ENCODE measurements around the gene SPEM1. TPM values are rescaled to one million over a fixed set of nuclear protein-coding genes. Genes with fewer than 3 reads are reported as not detected.

Gene SPEM1
- total RNA-seq, 1 experiment from 2014 or later, result 0.33 TPM

DNA sequence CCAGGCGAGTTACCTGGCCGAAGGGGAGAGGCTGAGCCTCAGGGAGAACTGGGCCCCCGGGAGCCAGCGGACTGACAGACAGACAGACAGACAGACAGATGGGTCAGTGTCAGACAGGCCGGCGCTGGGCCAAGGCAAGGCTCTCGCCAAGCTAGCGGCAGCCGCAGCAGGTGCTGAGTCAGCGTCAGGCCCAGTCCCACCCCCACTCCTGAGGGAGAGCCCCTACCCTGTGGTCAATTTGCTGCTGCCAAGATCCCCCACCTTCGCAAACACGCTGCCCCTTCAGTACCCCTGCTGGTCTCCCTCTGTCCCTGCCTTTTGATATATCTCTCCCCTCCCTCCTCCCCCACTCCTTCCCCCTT, 20.7 kb downstream of the SPEM1 start:
- H4K91ac ChIP-seq (ENCODE audit: insufficient read length, low read depth, low read length), result no peak overlapping the region
- H2BK120ac ChIP-seq (ENCODE audit: low read depth, low read length, poor library complexity, severe bottlenecking), result no peak overlapping the region
- no peaks in the 10 kb centered on the region; a peak in 1 of 5 replicates for H3K9me3 Mint-ChIP-seq
- H2BK5ac ChIP-seq (ENCODE audit: insufficient read length, low read length), result no peak overlapping the region
- no peak overlapping the region for H4K5ac ChIP-seq (ENCODE audit: insufficient read length, low read depth, low read length)
- TF ChIP-seq, protein P1, sequence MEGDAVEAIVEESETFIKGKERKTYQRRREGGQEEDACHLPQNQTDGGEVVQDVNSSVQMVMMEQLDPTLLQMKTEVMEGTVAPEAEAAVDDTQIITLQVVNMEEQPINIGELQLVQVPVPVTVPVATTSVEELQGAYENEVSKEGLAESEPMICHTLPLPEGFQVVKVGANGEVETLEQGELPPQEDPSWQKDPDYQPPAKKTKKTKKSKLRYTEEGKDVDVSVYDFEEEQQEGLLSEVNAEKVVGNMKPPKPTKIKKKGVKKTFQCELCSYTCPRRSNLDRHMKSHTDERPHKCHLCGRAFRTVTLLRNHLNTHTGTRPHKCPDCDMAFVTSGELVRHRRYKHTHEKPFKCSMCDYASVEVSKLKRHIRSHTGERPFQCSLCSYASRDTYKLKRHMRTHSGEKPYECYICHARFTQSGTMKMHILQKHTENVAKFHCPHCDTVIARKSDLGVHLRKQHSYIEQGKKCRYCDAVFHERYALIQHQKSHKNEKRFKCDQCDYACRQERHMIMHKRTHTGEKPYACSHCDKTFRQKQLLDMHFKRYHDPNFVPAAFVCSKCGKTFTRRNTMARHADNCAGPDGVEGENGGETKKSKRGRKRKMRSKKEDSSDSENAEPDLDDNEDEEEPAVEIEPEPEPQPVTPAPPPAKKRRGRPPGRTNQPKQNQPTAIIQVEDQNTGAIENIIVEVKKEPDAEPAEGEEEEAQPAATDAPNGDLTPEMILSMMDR (conservative IDR thresholded peaks at IDR 0.05), result peak; percentile 23; the same call in 1 of the 3 replicates
- H3K27me3 ChIP-seq (ENCODE audit: insufficient read depth, low read length), result peaks cover 7% of the 10 kb centered on the region
- H3K56ac ChIP-seq (ENCODE audit: insufficient read length, low read depth, low read length), result no peak overlapping the region
- H3K27ac Mint-ChIP-seq, result peak overlapping the region; percentile 67 to 99 (median 97); a peak in 6 of 7 replicates
- no peaks in the 10 kb centered on the region for H3K9me3 ChIP-seq (ENCODE audit: control insufficient read depth, low read depth, low read length)
- no peaks in the 10 kb centered on the region; the same call in 1 of the 2 replicates for H3K4me1 ChIP-seq (ENCODE audit: insufficient read depth, low read length)
- peak overlapping the region; percentile 93 to 98 for H3K4me3 Mint-ChIP-seq
- H3K79me1 ChIP-seq (ENCODE audit: insufficient read depth, low read depth, low read length, poor library complexity, severe bottlenecking), result no peaks in the 10 kb centered on the region
- H3K36me3 Mint-ChIP-seq (ENCODE audit: insufficient read depth in 1 of 3, low read depth in 3 of 3), result peaks cover 0 to 13% (median 2%) of the 10 kb centered on the region in 3 experiments; a peak in 3 of 7 replicates
- H3K79me2 ChIP-seq (ENCODE audit: insufficient read depth, low read length), result no peaks in the 10 kb centered on the region
- no peak overlapping the region for H2BK15ac ChIP-seq (ENCODE audit: low read depth, low read length)
- DNase-seq, result peak; percentile 79
- H2AK5ac ChIP-seq (ENCODE audit: insufficient read length, low read length), result no peak overlapping the region
- no peak overlapping the region for H3K18ac ChIP-seq (ENCODE audit: insufficient read length, low read depth, low read length)
- no peak overlapping the region for H3K9ac ChIP-seq (ENCODE audit: extremely low read depth, insufficient read length, low read length)
- no peak overlapping the region for H3K23ac ChIP-seq (ENCODE audit: insufficient read length, low read depth, low read length)
- no peak overlapping the region for H3K4ac ChIP-seq (ENCODE audit: low read depth, low read length)
- no peak overlapping the region for H3T11ph ChIP-seq (ENCODE audit: low read length)
- no CpG with 5 or more reads among the region's 12 CpGs for WGBS (ENCODE audit: extremely low coverage, insufficient read length, low lambda C conversion rate)
- peaks cover 32% of the 10 kb centered on the region for H3K23me2 ChIP-seq (ENCODE audit: insufficient read length, low read depth, low read length, poor library complexity, severe bottlenecking)
- no peak overlapping the region for H3K27ac ChIP-seq (ENCODE audit: insufficient read length, low read depth, low read length)
- H3K27me3 Mint-ChIP-seq (ENCODE audit: low read depth), result peaks cover 32% of the 10 kb centered on the region
- H3K4me2 ChIP-seq (ENCODE audit: insufficient read depth, insufficient read length, low read length), result peak overlapping the region; percentile 60
- H2AFZ ChIP-seq (ENCODE audit: low read length), result no peak overlapping the region
- H3K14ac ChIP-seq (ENCODE audit: insufficient read depth, low read length), result no peak overlapping the region; the same call in 1 of the 2 replicates
- H4K8ac ChIP-seq (replicated peaks; ENCODE audit: insufficient read length, low read depth, low read length), result no peak overlapping the region
- H2BK12ac ChIP-seq (ENCODE audit: insufficient read length, low read depth, low read length), result no peak overlapping the region
- no peaks in the 10 kb centered on the region for H4K20me1 ChIP-seq (ENCODE audit: control insufficient read depth, insufficient read depth, insufficient read length)
- H3K4me1 Mint-ChIP-seq, result peaks cover 41 to 49% of the 10 kb centered on the region in 2 experiments
- no peak overlapping the region for H2BK20ac ChIP-seq (ENCODE audit: low read depth, low read length, poor library complexity, severe bottlenecking)
